ENCODE data around the gene GRB14. TPM values are rescaled to one million over a fixed set of nuclear protein-coding genes. Genes with fewer than 3 reads are reported as not detected.

The GRB14 gene
- total and polyA plus RNA-seq, 2 of the 13 experiments (the other 11 are each of a cell fraction or from before 2014, with no cell fraction given): 4.6 to 5.8 TPM

GRCh38 chr2:164509137-164509877 lies 112.0 kb downstream of the GRB14 start (continued):
- TF ChIP-seq MNT (IDR thresholded peaks at IDR 0.05) (no peak), ZKSCAN8 (CRISPR knock-in tag; IDR thresholded peaks at IDR 0.05; ENCODE audit: borderline replicate concordance) (no peak), ZC3H4 (CRISPR knock-in tag; IDR thresholded peaks at IDR 0.05; ENCODE audit: borderline replicate concordance) (no peak)

- Histone ChIP-seq H3K27ac (ENCODE audit: extremely low read length, insufficient read depth, low read length) (no peak overlapping the region), H3K27me3 (ENCODE audit: control insufficient read depth in 1 of 2, insufficient read depth in 2 of 2, low read length in 2 of 2) (no peaks in the 10 kb centered on the region), H3K9me3 (ENCODE audit: low read length) (no peaks in the 10 kb centered on the region), H2AFZ (ENCODE audit: low read length) (no peak overlapping the region), H3K36me3 (replicated peaks in 1 of 2; ENCODE audit: control insufficient read depth in 1 of 2, insufficient read depth in 2 of 2, low read length in 2 of 2) (no peaks in the 10 kb centered on the region), H3K9ac (ENCODE audit: insufficient read depth, low read depth, low read length) (no peak overlapping the region), H3K4me1 (ENCODE audit: insufficient read depth, low read length) (no peaks in the 10 kb centered on the region), H3K79me2 (ENCODE audit: insufficient read depth, low read length) (no peaks in the 10 kb centered on the region), H3K4me3 (replicated peaks in 1 of 3; ENCODE audit: insufficient read depth in 1 of 3, low read depth in 2 of 3, low read length in 3 of 3) (no peak overlapping the region), H4K20me1 (ENCODE audit: insufficient read depth, low read length) (no peaks in the 10 kb centered on the region), H3K4me2 (ENCODE audit: low read depth, low read length) (no peak overlapping the region)
- ChIA-PET CTCF (ENCODE audit: low intra/inter-chr PET ratio, low total read pairs) (interaction anchor here (1.6 to 3.2 kb wide), 2 partner anchors 34 to 96 kb away, joined by 7 to 22 read pairs; no protein-coding TSS in a partner anchor), POLR2A (no interaction called here)
- WGBS (ENCODE audit: low lambda C conversion rate): 40% methylated on average over 4 of the region's 4 CpGs
- intact Hi-C loops (cut with micrococcal nuclease; ENCODE audit: unreplicated experiment) (loop anchor here (1.0 kb wide), 1 partner anchor 34 kb away; no protein-coding TSS in a partner anchor), in situ Hi-C loops (cut with HindIII; ENCODE audit: extremely low pct_ligation_motif_present, low pct_unique_long_range_greater_than_20kb) (loop anchor here (5.0 kb wide), 1 partner anchor 33 kb away; no protein-coding TSS in a partner anchor)
- BruUV-seq (replicated peaks): no TSS peak
- DNase-seq (ENCODE audit: low spot score): peak; percentile 59
- peak; percentile 98 for ATAC-seq
- FAIRE-seq: no peak
- TF ChIP-seq RAD21 (CRISPR knock-in tag; IDR thresholded peaks at IDR 0.05): peak; percentile 62
- no peak for TF ChIP-seq ZMYM3 (CRISPR knock-in tag; IDR thresholded peaks at IDR 0.05)
- TF ChIP-seq TEF (CRISPR knock-in tag; IDR thresholded peaks at IDR 0.05): no peak
- no peak for TF ChIP-seq PATZ1 (CRISPR knock-in tag; IDR thresholded peaks at IDR 0.05)
- TF ChIP-seq TMF1 (CRISPR knock-in tag; IDR thresholded peaks at IDR 0.05; ENCODE audit: low read depth): no peak
- no peak for TF ChIP-seq ZNF446 (CRISPR knock-in tag; IDR thresholded peaks at IDR 0.05)
- no peak for TF ChIP-seq TEAD2 (CRISPR knock-in tag; IDR thresholded peaks at IDR 0.05)
- TF ChIP-seq SPEN (CRISPR knock-in tag; IDR thresholded peaks at IDR 0.05; ENCODE audit: low read depth): no peak
- peak; percentile 35 for TF ChIP-seq YY1 (IDR thresholded peaks at IDR 0.05; ENCODE audit: insufficient read depth, insufficient replicate concordance, low read depth, low read length)
- TF ChIP-seq ATF6 (CRISPR knock-in tag; conservative IDR thresholded peaks at IDR 0.05): no peak
- peak; percentile 76 for TF ChIP-seq SMC3 (IDR thresholded peaks at IDR 0.05; ENCODE audit: low read length)
- 0 out of 2 replicates have a peak, but pooled peaks have one; percentile 14 for TF ChIP-seq ZNF644 (CRISPR knock-in tag; IDR thresholded peaks at IDR 0.05; ENCODE audit: low read depth)
- TF ChIP-seq SALL1 (CRISPR knock-in tag; IDR thresholded peaks at IDR 0.05): no peak
- peak; percentile 38; the same call in 1 of the 2 replicates for TF ChIP-seq ZMYM4 (CRISPR knock-in tag; IDR thresholded peaks at IDR 0.05)
- peak; percentile 78 for TF ChIP-seq STAG1 (CRISPR knock-in tag; IDR thresholded peaks at IDR 0.05)
These were observed 117.0 kb downstream of the GRB14 start for GRCh38 chr2:164504253-164504652.
